Omental fat pad (tissue), 4 donors: ENCODE measurements around the gene GARIN3. TPM values are rescaled to one million over a fixed set of nuclear protein-coding genes. Genes with fewer than 3 reads are reported as not detected.

ENCODE experiments used
- ATAC-seq: fragments of 150-250 bp; one replicate; pipeline ENCODE4 v1.9.1; 2016; ENCODE audit warnings: mild to moderate bottlenecking, moderate library complexity; ENCODE audit not compliant: low FRiP score
- DNase-seq: peaks from one replicate; pipeline ENCODE4 v3.0.0-alpha.2; 2019; ENCODE audit warnings: low spot score
- total RNA-seq, 4 donors: library from RNA; depleted of rRNA; stranded (reverse); fragments of >200 nt; gene quantifications; one replicate each; pipeline ENCODE4 v1.1.0, GENCODE V29; 2016
- TF ChIP-seq, protein P1 (sequence below), 3 donors: fragments of 450-650 bp; IDR thresholded peaks; one replicate each; pipeline ENCODE4 v1.5.1; 2016 to 2017; ENCODE audit warnings: antibody characterized with exemption in 3 of 3, mild to moderate bottlenecking in 3 of 3, moderate library complexity in 2 of 3

GARIN3 gene
- total RNA-seq, 4 donors from 2014 or later, result not detected

DNA sequence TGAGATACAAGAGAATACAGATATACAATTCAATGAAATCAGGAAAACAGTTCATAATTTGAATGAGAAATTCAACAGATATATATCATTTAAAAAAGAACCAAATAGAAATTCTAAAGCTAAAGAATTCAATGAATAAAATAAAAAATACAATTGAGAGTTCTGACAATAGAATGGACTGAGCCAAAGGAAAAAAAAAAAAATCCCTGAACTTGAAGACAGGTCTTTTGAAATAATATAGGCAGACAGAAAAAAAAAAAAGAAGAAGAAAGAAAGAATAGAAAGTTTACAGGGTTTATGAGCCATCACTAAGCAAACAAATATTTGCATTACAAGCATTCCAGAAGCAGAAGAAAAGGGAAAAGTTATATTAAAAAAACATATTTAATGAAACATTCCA, 44.4 kb downstream of the GARIN3 start:
- DNase-seq (no peak), ATAC-seq (no peak)
- TF ChIP-seq, protein P1, sequence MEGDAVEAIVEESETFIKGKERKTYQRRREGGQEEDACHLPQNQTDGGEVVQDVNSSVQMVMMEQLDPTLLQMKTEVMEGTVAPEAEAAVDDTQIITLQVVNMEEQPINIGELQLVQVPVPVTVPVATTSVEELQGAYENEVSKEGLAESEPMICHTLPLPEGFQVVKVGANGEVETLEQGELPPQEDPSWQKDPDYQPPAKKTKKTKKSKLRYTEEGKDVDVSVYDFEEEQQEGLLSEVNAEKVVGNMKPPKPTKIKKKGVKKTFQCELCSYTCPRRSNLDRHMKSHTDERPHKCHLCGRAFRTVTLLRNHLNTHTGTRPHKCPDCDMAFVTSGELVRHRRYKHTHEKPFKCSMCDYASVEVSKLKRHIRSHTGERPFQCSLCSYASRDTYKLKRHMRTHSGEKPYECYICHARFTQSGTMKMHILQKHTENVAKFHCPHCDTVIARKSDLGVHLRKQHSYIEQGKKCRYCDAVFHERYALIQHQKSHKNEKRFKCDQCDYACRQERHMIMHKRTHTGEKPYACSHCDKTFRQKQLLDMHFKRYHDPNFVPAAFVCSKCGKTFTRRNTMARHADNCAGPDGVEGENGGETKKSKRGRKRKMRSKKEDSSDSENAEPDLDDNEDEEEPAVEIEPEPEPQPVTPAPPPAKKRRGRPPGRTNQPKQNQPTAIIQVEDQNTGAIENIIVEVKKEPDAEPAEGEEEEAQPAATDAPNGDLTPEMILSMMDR (IDR thresholded peaks at IDR 0.05), result no peak

DNA sequence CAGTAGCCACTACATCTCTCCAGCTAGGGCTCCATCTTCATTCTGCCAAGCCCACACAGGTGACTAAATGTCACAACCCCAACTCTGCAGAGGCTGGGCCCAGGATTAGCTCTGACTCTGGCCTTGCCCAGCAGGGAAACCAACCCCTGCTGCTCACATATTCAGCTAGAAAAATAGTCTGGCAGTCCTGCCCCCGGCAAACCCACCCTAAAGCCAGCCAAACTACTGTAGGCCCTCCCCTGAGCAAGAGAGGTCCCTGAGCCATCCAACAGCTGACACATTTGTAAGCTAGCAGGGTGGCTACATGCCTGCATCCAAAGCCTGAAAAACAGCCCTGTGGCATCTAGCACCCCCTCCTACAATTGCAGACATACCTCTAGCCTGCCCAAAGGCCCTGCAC, 46.0 kb downstream of the GARIN3 start:
- DNase-seq (no peak), ATAC-seq (no peak)
- TF ChIP-seq, protein P1 (IDR thresholded peaks at IDR 0.05), result no peak

DNA sequence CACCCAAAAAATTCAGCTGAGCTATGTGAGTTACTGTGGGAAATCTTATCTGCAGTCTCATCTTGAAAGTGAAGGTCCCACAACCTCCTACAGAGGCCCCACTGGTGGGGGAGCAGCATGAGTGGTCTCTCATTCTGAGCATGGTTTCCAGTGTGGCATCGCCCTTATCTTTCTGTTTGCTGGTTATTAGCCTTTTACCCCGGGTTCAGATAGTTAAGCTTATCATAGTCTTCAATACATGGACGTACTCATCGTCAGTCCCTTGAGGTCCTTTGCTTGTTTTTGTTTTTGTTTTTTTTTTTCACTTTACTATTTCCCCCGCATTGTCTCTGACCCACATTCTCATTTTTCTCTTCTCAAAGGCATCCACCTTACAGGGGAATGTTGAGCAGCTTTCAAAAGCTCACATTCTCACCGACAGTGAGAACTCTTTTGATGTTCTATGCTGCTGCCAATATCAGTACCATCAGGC, 49.5 kb downstream of the GARIN3 start:
- no peak for ATAC-seq
- TF ChIP-seq, protein P1 (IDR thresholded peaks at IDR 0.05), result no peak
- no peak for DNase-seq

DNA sequence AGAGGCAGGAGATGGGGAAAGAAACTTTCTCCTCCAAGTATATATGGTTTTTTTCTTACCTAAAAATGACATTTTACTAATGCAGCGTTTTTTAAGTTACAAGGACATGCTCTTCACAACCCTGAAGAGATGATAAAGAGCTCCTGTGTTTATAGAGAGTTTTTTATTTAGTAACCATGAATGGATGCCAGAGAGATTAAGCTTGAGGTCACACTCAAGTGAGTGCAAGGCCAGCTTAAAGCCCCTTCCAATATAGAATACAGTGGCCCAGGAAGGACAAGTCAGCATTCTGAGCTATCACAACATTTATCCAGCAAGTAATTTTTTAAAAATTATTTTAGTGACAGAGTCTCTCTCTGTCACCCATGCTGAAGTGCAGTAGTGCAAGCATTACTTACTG, 50.6 kb downstream of the GARIN3 start:
- ATAC-seq (no peak), DNase-seq (no peak)
- TF ChIP-seq, protein P1 (IDR thresholded peaks at IDR 0.05), result no peak

DNA sequence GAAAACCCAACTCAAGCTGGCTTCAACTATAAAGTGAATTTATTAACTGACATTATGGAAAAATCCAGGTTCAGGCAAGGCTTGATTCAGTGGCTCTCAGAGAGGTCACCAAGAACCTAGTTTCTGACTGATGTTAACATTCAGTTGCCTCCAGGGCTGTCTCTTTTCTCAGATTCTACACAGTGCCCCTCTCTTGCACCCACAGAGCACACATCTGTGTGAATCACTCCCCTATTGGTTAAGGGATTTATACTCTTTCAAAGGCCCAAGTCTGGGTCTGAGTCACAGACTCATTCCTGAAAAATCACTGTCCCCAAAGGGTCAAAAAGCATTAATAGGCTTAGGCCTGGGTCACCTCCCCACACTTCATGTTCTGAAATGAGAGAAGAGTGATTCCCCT, 51.1 kb downstream of the GARIN3 start:
- no peak for ATAC-seq
- TF ChIP-seq, protein P1 (IDR thresholded peaks at IDR 0.05), result no peak
- no peak for DNase-seq

DNA sequence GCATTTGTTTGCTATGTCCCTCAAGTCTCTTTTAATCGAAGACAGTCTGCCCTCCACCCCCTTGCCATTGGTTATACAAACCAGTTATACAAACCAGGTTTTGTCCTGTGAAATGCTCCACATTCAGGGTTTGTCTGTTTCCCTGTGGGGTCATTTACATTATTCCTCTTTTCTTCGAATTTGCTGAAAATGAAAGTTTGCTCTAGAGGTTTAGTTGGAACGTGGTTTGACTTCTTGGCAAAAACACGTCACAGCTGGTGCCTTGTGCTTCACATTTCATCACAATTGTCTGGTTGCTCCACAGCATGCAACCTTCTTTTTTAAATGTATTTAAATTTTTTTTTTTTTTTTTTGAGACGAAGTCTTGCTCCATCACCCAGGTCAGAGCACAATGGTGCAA, 53.1 kb downstream of the GARIN3 start:
- no peak for DNase-seq
- no peak for ATAC-seq
- TF ChIP-seq, protein P1 (IDR thresholded peaks at IDR 0.05), result no peak

Other genes starting within 250 kb of the GARIN3 start
- 1 to 10 TPM in 3 of 4 donors, under 1 TPM in 1; 0.96 to 6.0 (median 1.2) TPM for gene TIMD4, start 203.0 kb downstream of the GARIN3 start, total RNA-seq
- gene HAVCR1, start 107.1 kb downstream of the GARIN3 start, total RNA-seq, result 1 to 10 TPM in 2 of 4 donors, under 1 TPM in 1, not detected in 1; 0.19 to 2.2 (median 1.1) TPM
- 10 to 100 TPM; 11.7 to 84.9 (median 17.1) TPM for gene HAVCR2, start 57.2 kb downstream of the GARIN3 start, total RNA-seq
- gene MED7, start 23.4 kb downstream of the GARIN3 start, total RNA-seq, result 10 to 100 TPM in 1 of 4 donors, 1 to 10 TPM in 3; 7.1 to 14.5 (median 8.6) TPM
- 10 to 100 TPM in 1 of 4 donors, 1 to 10 TPM in 3; 2.0 to 17.2 (median 5.3) TPM for gene ITK, start 14.6 kb upstream of the GARIN3 start, total RNA-seq
- gene CYFIP2, start 99.9 kb upstream of the GARIN3 start, total RNA-seq, result 10 to 100 TPM; 12.7 to 25.5 (median 15.8) TPM